ENCODE results near the gene DENND5A.
A peak's percentile ranks its signal among the peaks of the same experiment; 100 is the strongest.
"Not testable (repeated sequence)": the region's sequence is repeated elsewhere in the genome, so short reads cannot be mapped to it uniquely, and the experiment has no call there.

The DENND5A gene

GRCh38 chr11:9249252-9249651, 15.9 kb downstream of the DENND5A start:
- Histone ChIP-seq H3K27me3 (replicated peaks) (no peaks in the 10 kb centered on the region), H3K27ac (no peak overlapping the region), H3K4me3 (ENCODE audit: low read depth, low read length) (no peak overlapping the region), H3K36me3 (replicated peaks) (no peaks in the 10 kb centered on the region)
- TF ChIP-seq CTCF (IDR thresholded peaks at IDR 0.05; ENCODE audit: low read depth, low read length, missing control alignments): no peak
- DNase-seq: no peak
- in situ Hi-C loops (cut with HindIII; ENCODE audit: low pct_ligation_motif_present, low sequenced_read_pairs): no loop called here

GRCh38 chr11:9247863-9248262, 17.3 kb downstream of the DENND5A start:
- DNase-seq: no peak
- H3K27ac ChIP-seq: no peak overlapping the region
- in situ Hi-C loops (cut with HindIII; ENCODE audit: low pct_ligation_motif_present, low sequenced_read_pairs): no loop called here

GRCh38 chr11:9236242-9236641, 28.9 kb downstream of the DENND5A start:
- DNase-seq; H3K4me3 ChIP-seq (ENCODE audit: low read depth, low read length); H3K36me3 ChIP-seq (replicated peaks); H3K27ac ChIP-seq; H3K27me3 ChIP-seq (replicated peaks); in situ Hi-C loops (cut with HindIII; ENCODE audit: low pct_ligation_motif_present, low sequenced_read_pairs): not testable (repeated sequence)

More at GRCh38 chr11:9247863-9248262, 17.3 kb downstream of the DENND5A start:
- Histone ChIP-seq H3K27me3 (replicated peaks) (no peaks in the 10 kb centered on the region), H3K4me3 (ENCODE audit: low read depth, low read length) (no peak overlapping the region), H3K36me3 (replicated peaks) (no peaks in the 10 kb centered on the region)
- no peak for TF ChIP-seq CTCF (IDR thresholded peaks at IDR 0.05; ENCODE audit: low read depth, low read length, missing control alignments)

- DNase-seq: no peak
- in situ Hi-C loops (cut with HindIII; ENCODE audit: low pct_ligation_motif_present, low sequenced_read_pairs): no loop called here
- H3K36me3 ChIP-seq (replicated peaks): no peaks in the 10 kb centered on the region
- no peak overlapping the region for H3K27ac ChIP-seq
- no peak overlapping the region for H3K4me3 ChIP-seq (ENCODE audit: low read depth, low read length)
- no peak for TF ChIP-seq CTCF (IDR thresholded peaks at IDR 0.05; ENCODE audit: low read depth, low read length, missing control alignments)
- no peaks in the 10 kb centered on the region for H3K27me3 ChIP-seq (replicated peaks)
Measured at GRCh38 chr11:9232482-9232881, 32.7 kb downstream of the DENND5A start.

GRCh38 chr11:9231848-9232177, 33.3 kb downstream of the DENND5A start:
- in situ Hi-C loops (cut with HindIII; ENCODE audit: low pct_ligation_motif_present, low sequenced_read_pairs): no loop called here
- no peak overlapping the region for H3K27ac ChIP-seq
- H3K4me3 ChIP-seq (ENCODE audit: low read depth, low read length): no peak overlapping the region
- DNase-seq: peak; percentile 36
- no peak for TF ChIP-seq CTCF (IDR thresholded peaks at IDR 0.05; ENCODE audit: low read depth, low read length, missing control alignments)
- no peaks in the 10 kb centered on the region for H3K27me3 ChIP-seq (replicated peaks)
- no peaks in the 10 kb centered on the region for H3K36me3 ChIP-seq (replicated peaks)

GRCh38 chr11:9230296-9230695, 34.9 kb downstream of the DENND5A start:
- Histone ChIP-seq H3K4me3 (ENCODE audit: low read depth, low read length) (no peak overlapping the region), H3K36me3 (replicated peaks) (no peaks in the 10 kb centered on the region), H3K27ac (no peak overlapping the region), H3K27me3 (replicated peaks) (no peaks in the 10 kb centered on the region)
- no peak for DNase-seq
- in situ Hi-C loops (cut with HindIII; ENCODE audit: low pct_ligation_motif_present, low sequenced_read_pairs): no loop called here
- no peak for TF ChIP-seq CTCF (IDR thresholded peaks at IDR 0.05; ENCODE audit: low read depth, low read length, missing control alignments)

All from brain microvascular endothelial cell (primary cell).